GM12878 (cell line): ENCODE results near the gene LDLRAD3. TPM values are rescaled to one million over a fixed set of nuclear protein-coding genes. Genes with fewer than 3 reads are reported as not detected.

ENCODE experiments used
- CBX5 ChIP-seq: sonication (generic); IDR thresholded peaks from 2 replicates; pipeline ENCODE4 v1.6.1; 2016; ENCODE audit warnings: low read depth, moderate library complexity, mild to moderate bottlenecking, inconsistent platforms
- EED ChIP-seq: sonication (generic); IDR thresholded peaks from 2 replicates; pipeline ENCODE4 v1.6.1; 2016; ENCODE audit warnings: antibody characterized with exemption, low read depth
- EP300 ChIP-seq, 2 experiments: fragments of 150-350 bp in 1 of 2; IDR thresholded peaks; 2 replicates each; pipeline ENCODE4 v1.6.1; 2011 to 2012; ENCODE audit warnings: low read depth in 2 of 2, low read length in 2 of 2, borderline replicate concordance in 1 of 2, improper control_type of control experiment in 1 of 2, inconsistent platforms in 1 of 2; ENCODE audit not compliant: control insufficient read depth in 1 of 2
- ETV6 ChIP-seq, 2 experiments: fragments of 450-650 bp in 1 of 2; IDR thresholded peaks in 1 of 2; conservative IDR thresholded peaks in 1 of 2; 2 replicates each; pipeline ENCODE4 v1.6.1; 2014; ENCODE audit warnings: antibody characterized with exemption in 1 of 2, borderline replicate concordance in 1 of 2, low read depth in 1 of 2, mild to moderate bottlenecking in 1 of 2, moderate library complexity in 1 of 2
- FOXK2 ChIP-seq: fragments of 450-650 bp; IDR thresholded peaks from 2 replicates; pipeline ENCODE4 v1.6.1; 2017; ENCODE audit warnings: mild to moderate bottlenecking, moderate library complexity
- GABPA ChIP-seq: IDR thresholded peaks from 2 replicates; pipeline ENCODE4 v1.6.1; 2014; ENCODE audit warnings: antibody characterized with exemption, low read depth, mild to moderate bottlenecking, inconsistent platforms
- GATAD2B ChIP-seq: fragments of 450-650 bp; conservative IDR thresholded peaks from 2 replicates; pipeline ENCODE4 v1.6.1; 2017; ENCODE audit warnings: low read depth, mild to moderate bottlenecking, moderate library complexity
- HDGF ChIP-seq: fragments of 450-650 bp; IDR thresholded peaks from 2 replicates; pipeline ENCODE4 v1.6.1; 2016; ENCODE audit warnings: antibody characterized with exemption
- IRF4 ChIP-seq: IDR thresholded peaks from 2 replicates; pipeline ENCODE4 v1.6.1; 2011; ENCODE audit warnings: low read depth, low read length
- MXI1 ChIP-seq: fragments of 150-350 bp; IDR thresholded peaks from 2 replicates; pipeline ENCODE4 v1.6.1; 2011; ENCODE audit warnings: low read depth, mild to moderate bottlenecking, inconsistent platforms, low read length, improper control_type of control experiment
- PAX8 ChIP-seq: fragments of 450-650 bp; IDR thresholded peaks from 2 replicates; pipeline ENCODE4 v1.6.1; 2017; ENCODE audit warnings: mild to moderate bottlenecking, moderate library complexity
- SMAD5 ChIP-seq: IDR thresholded peaks from 2 replicates; pipeline ENCODE4 v1.6.1; 2016; ENCODE audit warnings: antibody characterized with exemption, low read depth
- SREBF1 ChIP-seq: IDR thresholded peaks from 2 replicates; pipeline ENCODE4 v1.6.1; 2012; ENCODE audit warnings: mild to moderate bottlenecking, low read length
- SRF ChIP-seq, 2 experiments: IDR thresholded peaks; 2 replicates each; pipeline ENCODE4 v1.6.1; 2011; ENCODE audit warnings: low read depth in 2 of 2, low read length in 2 of 2, mild to moderate bottlenecking in 1 of 2, moderate library complexity in 1 of 2
- TARDBP ChIP-seq: IDR thresholded peaks from 2 replicates; pipeline ENCODE4 v1.6.1; 2016; ENCODE audit warnings: borderline replicate concordance
- ZSCAN29 ChIP-seq: fragments of 450-650 bp; IDR thresholded peaks from 2 replicates; pipeline ENCODE4 v1.6.1; 2017; ENCODE audit warnings: mild to moderate bottlenecking, moderate library complexity
- ZZZ3 ChIP-seq: IDR thresholded peaks from 2 replicates; pipeline ENCODE4 v1.6.1; 2011; ENCODE audit warnings: low read depth; ENCODE audit not compliant: control insufficient read depth, insufficient read length
- polyA plus RNA-seq, 11 experiments: library from polyadenylated mRNA; depleted of rRNA in 4 of 11; unstranded in 6 of 11; stranded (reverse) in 5 of 11; fragments of >200 nt; fragmentation: Nextera tagmentation in 4 of 11; fragmentation: Illumina TruSeq in 1 of 11; extraction: Ambion mirVana in 4 of 11; extraction: Trizol in 1 of 11; gene quantifications; 1 replicate in 1 of 11; 2 replicates in 10 of 11; pipeline versions ENCODE4 v1.2.1 to v1.2.3, GENCODE V29; 2011 to 2016; ENCODE audit warnings: inconsistent platforms in 2 of 11, missing spikeins in 2 of 11, low read depth in 1 of 11
- total RNA-seq, 4 experiments: library from RNA; depleted of rRNA in 3 of 4; stranded (reverse); fragments of >200 nt in 3 of 4; fragmentation: Illumina TruSeq in 1 of 4; extraction: Trizol in 1 of 4; gene quantifications; 2 replicates each; pipeline versions ENCODE4 v1.2.1 to v1.2.3, GENCODE V29; 2013 to 2021
- TF ChIP-seq, protein P1 (sequence below): fragments of 450-650 bp; IDR thresholded peaks from 2 replicates; pipeline ENCODE4 v1.6.1; 2018; ENCODE audit warnings: mild to moderate bottlenecking, low read depth, moderate library complexity; ENCODE audit not compliant: partially characterized antibody
- TF ChIP-seq, protein P2 (sequence below): fragments of 450-650 bp; IDR thresholded peaks from 2 replicates; pipeline ENCODE4 v1.6.1; 2014; ENCODE audit warnings: mild to moderate bottlenecking
- TF ChIP-seq, protein P3 (sequence below): IDR thresholded peaks from 2 replicates; pipeline ENCODE4 v1.6.1; 2011; ENCODE audit warnings: low read depth, mild to moderate bottlenecking, low read length, moderate library complexity, borderline replicate concordance; ENCODE audit errors: extremely low read depth
- TF ChIP-seq, protein P4 (sequence below): IDR thresholded peaks from 2 replicates; pipeline ENCODE4 v1.6.1; 2011; ENCODE audit warnings: borderline replicate concordance, low read depth, mild to moderate bottlenecking, moderate library complexity, low read length; ENCODE audit not compliant: insufficient read depth, poor library complexity, severe bottlenecking
- TF ChIP-seq, protein P5 (sequence below): fragments of 450-650 bp; IDR thresholded peaks from 2 replicates; pipeline ENCODE4 v1.6.1; 2017; ENCODE audit warnings: antibody characterized with exemption, mild to moderate bottlenecking, moderate library complexity
- TF ChIP-seq, protein P6 (sequence below): IDR thresholded peaks from 2 replicates; pipeline ENCODE4 v1.6.1; 2012; ENCODE audit warnings: low read depth, low read length, improper control_type of control experiment

LDLRAD3 gene
- total and polyA plus RNA-seq, 10 of the 15 experiments (the other 5 are each of a cell fraction or from before 2014, with no cell fraction given), result 2.5 to 17.2 (median 10.7) TPM

DNA sequence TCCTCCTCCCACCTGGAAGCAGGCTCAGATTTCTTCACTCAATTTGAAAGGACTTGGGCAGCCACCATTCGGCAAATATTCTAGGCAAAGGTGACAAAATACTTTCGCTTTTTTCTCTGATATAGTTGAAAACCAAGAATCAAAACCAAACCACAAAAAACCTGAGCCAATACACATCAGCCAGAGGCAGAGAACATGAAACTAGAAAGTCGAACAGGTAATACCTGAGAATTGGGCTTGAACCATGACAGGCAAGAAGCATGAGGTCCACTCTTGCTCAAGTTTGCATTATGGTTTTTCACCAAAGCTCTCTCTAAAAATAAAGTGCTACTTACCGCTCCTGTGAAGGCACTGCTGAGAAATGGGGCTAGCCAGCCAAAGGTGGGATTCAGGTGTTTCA is 26.2 kb upstream of the LDLRAD3 start (continued):
- TF ChIP-seq, protein P1, sequence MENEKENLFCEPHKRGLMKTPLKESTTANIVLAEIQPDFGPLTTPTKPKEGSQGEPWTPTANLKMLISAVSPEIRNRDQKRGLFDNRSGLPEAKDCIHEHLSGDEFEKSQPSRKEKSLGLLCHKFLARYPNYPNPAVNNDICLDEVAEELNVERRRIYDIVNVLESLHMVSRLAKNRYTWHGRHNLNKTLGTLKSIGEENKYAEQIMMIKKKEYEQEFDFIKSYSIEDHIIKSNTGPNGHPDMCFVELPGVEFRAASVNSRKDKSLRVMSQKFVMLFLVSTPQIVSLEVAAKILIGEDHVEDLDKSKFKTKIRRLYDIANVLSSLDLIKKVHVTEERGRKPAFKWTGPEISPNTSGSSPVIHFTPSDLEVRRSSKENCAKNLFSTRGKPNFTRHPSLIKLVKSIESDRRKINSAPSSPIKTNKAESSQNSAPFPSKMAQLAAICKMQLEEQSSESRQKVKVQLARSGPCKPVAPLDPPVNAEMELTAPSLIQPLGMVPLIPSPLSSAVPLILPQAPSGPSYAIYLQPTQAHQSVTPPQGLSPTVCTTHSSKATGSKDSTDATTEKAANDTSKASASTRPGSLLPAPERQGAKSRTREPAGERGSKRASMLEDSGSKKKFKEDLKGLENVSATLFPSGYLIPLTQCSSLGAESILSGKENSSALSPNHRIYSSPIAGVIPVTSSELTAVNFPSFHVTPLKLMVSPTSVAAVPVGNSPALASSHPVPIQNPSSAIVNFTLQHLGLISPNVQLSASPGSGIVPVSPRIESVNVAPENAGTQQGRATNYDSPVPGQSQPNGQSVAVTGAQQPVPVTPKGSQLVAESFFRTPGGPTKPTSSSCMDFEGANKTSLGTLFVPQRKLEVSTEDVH, result no peak
- TF ChIP-seq GATAD2B, result no peak
- TF ChIP-seq, protein P2, sequence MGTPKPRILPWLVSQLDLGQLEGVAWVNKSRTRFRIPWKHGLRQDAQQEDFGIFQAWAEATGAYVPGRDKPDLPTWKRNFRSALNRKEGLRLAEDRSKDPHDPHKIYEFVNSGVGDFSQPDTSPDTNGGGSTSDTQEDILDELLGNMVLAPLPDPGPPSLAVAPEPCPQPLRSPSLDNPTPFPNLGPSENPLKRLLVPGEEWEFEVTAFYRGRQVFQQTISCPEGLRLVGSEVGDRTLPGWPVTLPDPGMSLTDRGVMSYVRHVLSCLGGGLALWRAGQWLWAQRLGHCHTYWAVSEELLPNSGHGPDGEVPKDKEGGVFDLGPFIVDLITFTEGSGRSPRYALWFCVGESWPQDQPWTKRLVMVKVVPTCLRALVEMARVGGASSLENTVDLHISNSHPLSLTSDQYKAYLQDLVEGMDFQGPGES, result no peak
- TF ChIP-seq ZZZ3, result no peak
- peak in 1 of 2 experiments; percentile 36; a peak in 1 of 4 replicates for TF ChIP-seq EP300 (IDR thresholded peaks at IDR 0.05; ENCODE audit: borderline replicate concordance in 1 of 2, control insufficient read depth in 1 of 2, low read depth in 2 of 2, low read length in 2 of 2)
- TF ChIP-seq SREBF1, result no peak
- TF ChIP-seq CBX5, result no peak
- no peak for TF ChIP-seq MXI1
- TF ChIP-seq, protein P3, sequence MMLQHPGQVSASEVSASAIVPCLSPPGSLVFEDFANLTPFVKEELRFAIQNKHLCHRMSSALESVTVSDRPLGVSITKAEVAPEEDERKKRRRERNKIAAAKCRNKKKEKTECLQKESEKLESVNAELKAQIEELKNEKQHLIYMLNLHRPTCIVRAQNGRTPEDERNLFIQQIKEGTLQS, result no peak
- no peak for TF ChIP-seq GABPA
- TF ChIP-seq ETV6 (conservative IDR thresholded peaks at IDR 0.05 in 1 of 2, IDR thresholded peaks at IDR 0.05 in 1 of 2; ENCODE audit: borderline replicate concordance in 1 of 2, low read depth in 1 of 2), result no peak
- TF ChIP-seq, protein P4, sequence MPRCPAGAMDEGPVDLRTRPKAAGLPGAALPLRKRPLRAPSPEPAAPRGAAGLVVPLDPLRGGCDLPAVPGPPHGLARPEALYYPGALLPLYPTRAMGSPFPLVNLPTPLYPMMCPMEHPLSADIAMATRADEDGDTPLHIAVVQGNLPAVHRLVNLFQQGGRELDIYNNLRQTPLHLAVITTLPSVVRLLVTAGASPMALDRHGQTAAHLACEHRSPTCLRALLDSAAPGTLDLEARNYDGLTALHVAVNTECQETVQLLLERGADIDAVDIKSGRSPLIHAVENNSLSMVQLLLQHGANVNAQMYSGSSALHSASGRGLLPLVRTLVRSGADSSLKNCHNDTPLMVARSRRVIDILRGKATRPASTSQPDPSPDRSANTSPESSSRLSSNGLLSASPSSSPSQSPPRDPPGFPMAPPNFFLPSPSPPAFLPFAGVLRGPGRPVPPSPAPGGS, result no peak
- TF ChIP-seq SRF (IDR thresholded peaks at IDR 0.05; ENCODE audit: low read depth in 2 of 2, low read length in 2 of 2), result no peak
- TF ChIP-seq TARDBP, result no peak
- TF ChIP-seq FOXK2, result no peak
- TF ChIP-seq SMAD5, result no peak
- no peak for TF ChIP-seq PAX8
- TF ChIP-seq HDGF, result no peak
- TF ChIP-seq, protein P5, sequence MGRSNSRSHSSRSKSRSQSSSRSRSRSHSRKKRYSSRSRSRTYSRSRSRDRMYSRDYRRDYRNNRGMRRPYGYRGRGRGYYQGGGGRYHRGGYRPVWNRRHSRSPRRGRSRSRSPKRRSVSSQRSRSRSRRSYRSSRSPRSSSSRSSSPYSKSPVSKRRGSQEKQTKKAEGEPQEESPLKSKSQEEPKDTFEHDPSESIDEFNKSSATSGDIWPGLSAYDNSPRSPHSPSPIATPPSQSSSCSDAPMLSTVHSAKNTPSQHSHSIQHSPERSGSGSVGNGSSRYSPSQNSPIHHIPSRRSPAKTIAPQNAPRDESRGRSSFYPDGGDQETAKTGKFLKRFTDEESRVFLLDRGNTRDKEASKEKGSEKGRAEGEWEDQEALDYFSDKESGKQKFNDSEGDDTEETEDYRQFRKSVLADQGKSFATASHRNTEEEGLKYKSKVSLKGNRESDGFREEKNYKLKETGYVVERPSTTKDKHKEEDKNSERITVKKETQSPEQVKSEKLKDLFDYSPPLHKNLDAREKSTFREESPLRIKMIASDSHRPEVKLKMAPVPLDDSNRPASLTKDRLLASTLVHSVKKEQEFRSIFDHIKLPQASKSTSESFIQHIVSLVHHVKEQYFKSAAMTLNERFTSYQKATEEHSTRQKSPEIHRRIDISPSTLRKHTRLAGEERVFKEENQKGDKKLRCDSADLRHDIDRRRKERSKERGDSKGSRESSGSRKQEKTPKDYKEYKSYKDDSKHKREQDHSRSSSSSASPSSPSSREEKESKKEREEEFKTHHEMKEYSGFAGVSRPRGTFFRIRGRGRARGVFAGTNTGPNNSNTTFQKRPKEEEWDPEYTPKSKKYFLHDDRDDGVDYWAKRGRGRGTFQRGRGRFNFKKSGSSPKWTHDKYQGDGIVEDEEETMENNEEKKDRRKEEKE, result no peak
- TF ChIP-seq EED, result peak; percentile 84
- TF ChIP-seq IRF4, result 0 out of 2 replicates have a peak, but pooled peaks have one; percentile 26
- TF ChIP-seq, protein P6, sequence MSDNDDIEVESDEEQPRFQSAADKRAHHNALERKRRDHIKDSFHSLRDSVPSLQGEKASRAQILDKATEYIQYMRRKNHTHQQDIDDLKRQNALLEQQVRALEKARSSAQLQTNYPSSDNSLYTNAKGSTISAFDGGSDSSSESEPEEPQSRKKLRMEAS, result no peak
- TF ChIP-seq ZSCAN29, result no peak
